HG03060 (cell line): ENCODE data around the gene HYAL4.
"Not testable (repeated sequence)": the region's sequence is repeated elsewhere in the genome, so short reads cannot be mapped to it uniquely, and the experiment has no call there.

Experiments used
- ATAC-seq: cut with Tn5 transposase; IDR thresholded peaks from one replicate; pipeline ENCODE4 v1.9.1; 2021; ENCODE audit warnings: low read depth, moderate number of reproducible peaks; ENCODE audit not compliant: unreplicated experiment

HYAL4 gene

DNA sequence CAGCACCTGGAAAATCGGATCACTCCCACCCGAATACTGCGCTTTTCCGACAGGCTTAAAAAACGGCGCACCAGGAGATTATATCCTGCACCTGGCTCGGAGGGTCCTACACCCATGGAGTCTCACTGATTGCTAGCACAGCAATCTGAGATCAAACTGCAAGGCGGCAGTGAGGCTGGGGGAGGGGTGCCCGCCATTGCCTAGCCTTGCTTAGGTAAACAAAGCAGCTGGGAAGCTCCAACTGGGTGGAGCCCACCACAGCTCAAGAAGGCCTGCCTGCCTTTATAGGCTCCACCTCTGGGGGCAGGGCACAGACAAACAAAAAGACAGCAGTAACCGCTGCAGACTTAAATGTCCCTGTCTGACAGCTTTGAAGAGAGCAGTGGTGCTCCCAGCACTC is 49.8 kb downstream of the HYAL4 start:
- ATAC-seq: not testable (repeated sequence)

DNA sequence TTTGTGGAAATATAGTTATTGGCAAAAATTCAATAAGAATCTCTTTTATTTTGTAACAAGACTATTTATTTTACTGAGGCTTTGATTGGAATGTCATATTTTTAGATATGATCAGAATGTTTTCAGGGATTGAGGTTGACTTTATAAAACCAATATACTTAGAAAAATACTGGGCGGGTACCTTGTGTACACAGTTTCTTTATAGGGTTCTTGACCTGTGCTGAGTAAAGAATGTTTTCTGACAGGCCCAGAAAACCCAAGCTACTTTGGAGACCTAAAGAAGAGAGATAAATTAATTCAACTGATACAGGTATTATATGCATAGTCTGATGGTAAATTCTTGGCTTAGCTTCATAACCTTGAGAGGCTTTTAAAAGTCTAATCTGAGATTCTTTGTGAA is 56.1 kb downstream of the HYAL4 start:
- ATAC-seq: no peak

DNA sequence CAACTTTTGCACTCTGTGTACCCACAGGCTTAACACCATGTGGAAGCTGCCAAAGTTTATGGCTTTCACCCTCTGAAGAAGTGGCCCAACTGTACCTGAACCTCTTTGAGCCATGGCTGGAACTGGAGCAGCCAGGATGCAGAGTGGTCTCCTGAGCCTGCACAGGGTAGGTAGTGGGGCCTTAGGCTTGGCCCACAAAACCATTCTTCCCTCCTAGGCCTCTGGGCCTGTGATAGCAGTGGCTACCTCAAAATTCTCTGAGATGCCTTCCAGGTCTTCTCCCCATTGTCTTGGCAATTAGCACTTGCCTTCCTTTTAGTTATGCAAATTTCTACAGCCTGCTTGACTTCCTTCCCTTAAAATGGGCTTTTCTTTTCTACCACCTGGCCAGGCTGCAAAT is 60.7 kb downstream of the HYAL4 start:
- no peak for ATAC-seq

DNA sequence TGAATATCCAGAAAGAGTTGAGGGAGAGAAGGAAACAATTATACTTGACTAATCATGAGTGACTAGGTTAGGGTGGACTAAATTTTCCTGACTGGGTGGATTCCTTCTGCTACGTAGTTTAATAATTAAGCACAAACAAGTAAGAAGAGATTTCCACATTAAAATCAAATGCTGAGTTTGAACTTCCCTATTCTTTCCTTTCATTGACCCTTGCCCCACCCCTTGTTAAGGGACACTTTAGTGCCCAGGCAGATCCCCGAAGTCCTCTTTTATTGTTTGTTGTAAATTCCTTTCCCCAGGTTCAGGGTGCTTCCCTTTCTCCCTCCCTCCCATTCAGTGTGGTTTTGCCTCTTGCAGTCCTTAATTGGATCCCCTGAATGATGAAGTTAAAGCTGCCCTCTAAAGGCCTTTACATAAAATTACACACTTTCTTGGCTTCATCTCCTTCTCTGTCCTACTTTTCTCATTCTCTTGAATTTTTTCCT is 71.3 kb downstream of the HYAL4 start:
- ATAC-seq: no peak

DNA sequence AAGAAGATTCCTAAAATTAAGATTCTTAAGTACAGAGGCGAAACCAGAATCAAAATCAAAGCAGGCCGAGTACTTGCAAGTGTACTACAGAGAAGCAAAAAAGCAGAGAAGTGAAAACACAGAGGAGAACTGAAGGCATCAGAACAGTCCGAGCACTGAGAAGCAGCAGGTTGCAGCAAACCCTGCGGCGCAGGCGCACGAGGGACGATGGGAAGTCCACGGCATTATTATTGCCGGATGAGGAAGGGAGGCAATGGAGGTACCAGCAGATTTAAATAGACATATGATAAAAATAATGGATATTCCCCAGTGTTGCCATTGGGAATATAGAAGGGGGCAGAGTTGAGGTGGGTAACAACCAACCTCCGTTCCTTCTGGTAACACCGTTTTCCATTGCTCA is 72.9 kb downstream of the HYAL4 start:
- no peak for ATAC-seq

DNA sequence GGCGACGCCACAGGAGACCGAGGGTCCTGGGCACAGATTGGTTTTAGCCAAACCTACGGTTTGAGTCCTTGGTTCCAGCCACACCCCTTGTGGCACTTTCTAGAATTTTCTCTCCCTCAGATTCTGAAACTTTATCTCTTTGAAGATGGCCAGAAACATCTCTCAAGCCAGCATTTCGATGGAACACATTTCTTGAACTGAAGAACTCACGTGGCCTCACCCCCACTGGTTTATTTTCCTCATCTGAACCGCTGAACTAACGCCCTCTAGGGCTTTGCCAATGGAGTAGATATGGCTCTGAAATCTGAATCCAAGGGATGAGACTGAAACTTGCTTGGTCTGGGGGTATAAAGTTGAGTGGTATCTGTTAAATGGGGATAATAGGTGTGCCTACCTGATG is 73.3 kb downstream of the HYAL4 start:
- ATAC-seq: no peak

DNA sequence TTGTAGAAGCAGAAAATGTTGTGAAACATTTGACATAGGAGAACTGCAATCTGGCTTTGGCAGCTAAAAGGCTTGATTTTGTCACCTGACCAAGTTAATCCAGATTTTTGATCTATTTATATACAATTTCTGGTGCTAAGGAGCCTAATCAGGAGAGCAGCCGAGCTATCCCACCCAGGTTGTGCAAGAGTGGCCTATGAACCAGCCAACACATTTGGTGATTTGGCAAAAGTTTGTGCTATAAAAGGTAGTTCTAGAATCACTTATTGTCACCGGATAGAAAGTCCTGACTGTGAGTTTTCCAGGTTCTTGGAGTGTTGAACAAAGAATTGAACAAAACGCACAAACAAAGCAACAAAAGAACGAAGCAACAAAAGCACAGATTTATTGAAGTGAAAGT is 78.6 kb downstream of the HYAL4 start:
- ATAC-seq: no peak

DNA sequence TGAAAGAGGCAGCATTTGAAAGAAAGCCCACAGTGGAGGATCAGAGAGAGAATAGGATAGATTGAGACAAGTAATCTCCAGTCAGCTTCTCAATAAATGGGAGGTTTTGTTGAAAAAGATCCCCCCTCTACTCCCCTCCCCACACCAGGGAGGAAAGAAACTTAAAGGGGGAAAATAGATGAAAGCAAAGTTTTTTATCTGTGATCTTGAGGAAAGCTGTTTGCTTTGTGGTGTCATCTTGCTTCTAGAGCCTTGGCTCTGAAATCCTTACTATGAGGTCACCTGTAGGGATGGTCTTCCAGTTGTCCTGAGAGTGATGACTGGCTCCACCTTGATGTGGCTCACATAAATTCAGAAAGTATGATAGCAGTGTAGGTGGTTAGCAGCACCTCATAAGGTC is 80.0 kb downstream of the HYAL4 start, which contains the start of gene SPAM1:
TSS of gene SPAM1 (plus strand) at position 301 of the 400 bp plus-strand sequence. CDS start 28,330 bp downstream, outside the sequence.
- no peak for ATAC-seq
